HG02763 (cell line): ENCODE data around the gene CLCN6.

ENCODE experiments used
- ATAC-seq: cut with Tn5 transposase; IDR thresholded peaks from one replicate; pipeline ENCODE4 v1.9.1; 2021; ENCODE audit warnings: mild to moderate bottlenecking, moderate library complexity; ENCODE audit not compliant: unreplicated experiment

Gene CLCN6, protein sequence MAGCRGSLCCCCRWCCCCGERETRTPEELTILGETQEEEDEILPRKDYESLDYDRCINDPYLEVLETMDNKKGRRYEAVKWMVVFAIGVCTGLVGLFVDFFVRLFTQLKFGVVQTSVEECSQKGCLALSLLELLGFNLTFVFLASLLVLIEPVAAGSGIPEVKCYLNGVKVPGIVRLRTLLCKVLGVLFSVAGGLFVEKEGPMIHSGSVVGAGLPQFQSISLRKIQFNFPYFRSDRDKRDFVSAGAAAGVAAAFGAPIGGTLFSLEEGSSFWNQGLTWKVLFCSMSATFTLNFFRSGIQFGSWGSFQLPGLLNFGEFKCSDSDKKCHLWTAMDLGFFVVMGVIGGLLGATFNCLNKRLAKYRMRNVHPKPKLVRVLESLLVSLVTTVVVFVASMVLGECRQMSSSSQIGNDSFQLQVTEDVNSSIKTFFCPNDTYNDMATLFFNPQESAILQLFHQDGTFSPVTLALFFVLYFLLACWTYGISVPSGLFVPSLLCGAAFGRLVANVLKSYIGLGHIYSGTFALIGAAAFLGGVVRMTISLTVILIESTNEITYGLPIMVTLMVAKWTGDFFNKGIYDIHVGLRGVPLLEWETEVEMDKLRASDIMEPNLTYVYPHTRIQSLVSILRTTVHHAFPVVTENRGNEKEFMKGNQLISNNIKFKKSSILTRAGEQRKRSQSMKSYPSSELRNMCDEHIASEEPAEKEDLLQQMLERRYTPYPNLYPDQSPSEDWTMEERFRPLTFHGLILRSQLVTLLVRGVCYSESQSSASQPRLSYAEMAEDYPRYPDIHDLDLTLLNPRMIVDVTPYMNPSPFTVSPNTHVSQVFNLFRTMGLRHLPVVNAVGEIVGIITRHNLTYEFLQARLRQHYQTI

DNA sequence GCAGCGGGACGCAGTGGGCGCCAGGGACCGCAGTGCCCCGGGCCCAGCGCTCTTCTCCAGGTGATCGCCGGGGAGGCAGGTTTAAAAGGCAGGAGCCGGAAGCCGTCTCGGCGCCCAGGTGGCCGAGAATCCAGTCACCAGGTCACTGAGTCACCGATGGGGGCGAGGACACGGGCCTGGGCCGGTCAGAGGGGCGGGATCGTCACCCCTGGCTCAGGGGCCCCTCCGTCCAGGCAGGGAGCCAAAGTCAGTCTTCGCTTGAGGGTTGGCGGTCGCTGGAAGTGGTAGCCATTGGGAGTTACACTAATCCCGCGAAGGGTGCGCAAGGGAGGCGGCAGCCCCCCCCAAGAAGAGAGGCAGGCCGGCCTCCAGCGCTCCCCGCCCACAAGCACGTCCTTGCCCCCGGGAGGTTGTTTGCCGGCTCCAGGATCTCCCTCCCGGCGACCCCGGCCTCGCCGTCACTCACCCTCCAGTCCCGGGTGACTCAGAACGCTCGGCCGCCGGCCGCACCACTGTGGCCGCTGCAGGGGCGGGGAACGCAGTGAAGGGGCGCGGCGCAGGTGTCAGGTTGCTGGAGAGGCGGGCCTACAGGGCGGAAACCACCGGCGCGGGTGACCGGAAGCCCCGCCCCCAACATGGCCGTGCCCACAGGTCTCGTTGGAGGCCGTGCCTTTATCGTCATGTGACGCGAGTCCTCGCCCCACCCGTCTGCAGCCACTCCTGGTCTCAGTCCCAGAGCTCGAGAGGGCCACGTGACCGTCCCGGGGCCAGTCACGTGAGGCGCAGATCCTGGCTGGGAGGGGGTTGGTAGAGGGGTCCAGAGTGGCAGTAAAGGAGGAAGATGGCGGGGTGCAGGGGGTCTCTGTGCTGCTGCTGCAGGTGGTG, at the start of gene CLCN6, which contains the start of gene MTHFR:
TSS of gene CLCN6 (plus strand) at position 770 of the 885 bp plus-strand sequence. CDS start at position 842, 72 bp downstream.
TSS of gene MTHFR (minus strand) at position 543 of the 885 bp plus-strand sequence. CDS start 2,848 bp downstream, outside the sequence.
- peak; percentile 86 for ATAC-seq

DNA sequence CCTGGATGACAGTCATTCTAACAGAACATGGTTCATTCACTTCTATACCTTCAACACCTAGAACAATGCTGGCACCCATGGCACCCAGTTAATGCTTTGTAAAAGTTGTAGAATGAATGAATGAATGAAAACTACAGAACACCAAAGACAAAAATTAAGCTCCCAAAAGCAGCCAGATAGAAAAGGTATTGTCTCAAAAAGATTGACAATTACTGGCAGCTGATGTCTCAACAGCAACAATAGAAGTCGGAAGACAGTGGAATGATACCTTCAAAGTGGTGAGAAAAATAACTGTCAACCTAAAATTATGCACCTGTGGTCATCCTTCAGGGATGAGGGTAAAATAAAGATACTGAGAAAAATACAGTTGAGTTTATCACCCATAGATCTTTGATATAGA, 48.9 kb upstream of the CLCN6 start:
- no peak for ATAC-seq

DNA sequence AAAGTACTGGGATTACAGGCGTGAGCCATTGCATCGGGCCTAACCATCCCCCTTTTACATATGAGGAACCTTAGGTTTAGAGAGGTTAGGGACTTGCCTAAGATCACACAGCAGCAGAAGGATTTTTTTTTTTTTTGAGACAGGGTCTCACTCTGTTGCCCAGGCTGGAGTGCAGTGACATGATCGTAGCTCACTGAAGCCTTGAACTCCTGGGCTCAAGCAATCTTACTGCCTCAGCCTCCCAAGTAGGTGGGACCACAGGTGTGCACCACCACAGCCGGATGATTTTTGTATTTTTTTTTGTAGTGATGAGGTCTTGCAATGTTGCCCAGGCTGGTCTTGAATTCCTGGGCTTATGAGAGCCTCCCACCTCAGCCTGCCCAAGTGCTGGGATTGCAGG, 46.2 kb upstream of the CLCN6 start:
- ATAC-seq: no peak

DNA sequence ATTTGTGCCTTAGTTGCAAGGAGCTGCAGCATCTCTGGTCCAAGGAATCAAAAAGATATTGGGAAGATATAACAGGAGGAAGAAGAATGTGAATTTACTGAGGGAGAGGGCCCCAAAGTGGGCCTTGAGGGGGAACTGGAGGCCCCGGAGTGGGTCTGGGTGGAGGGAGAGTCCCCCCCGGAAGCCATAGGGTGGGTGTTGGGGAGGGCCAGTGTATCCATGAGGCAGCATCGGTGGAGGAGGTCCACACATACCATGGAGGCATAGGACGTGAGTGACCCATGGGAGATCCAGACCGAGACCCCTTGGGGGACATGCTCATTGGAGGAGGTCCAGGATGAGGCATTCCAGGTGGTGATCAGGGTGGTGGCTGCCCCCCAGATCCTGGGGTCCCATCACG, 44.7 kb upstream of the CLCN6 start:
- no peak for ATAC-seq

DNA sequence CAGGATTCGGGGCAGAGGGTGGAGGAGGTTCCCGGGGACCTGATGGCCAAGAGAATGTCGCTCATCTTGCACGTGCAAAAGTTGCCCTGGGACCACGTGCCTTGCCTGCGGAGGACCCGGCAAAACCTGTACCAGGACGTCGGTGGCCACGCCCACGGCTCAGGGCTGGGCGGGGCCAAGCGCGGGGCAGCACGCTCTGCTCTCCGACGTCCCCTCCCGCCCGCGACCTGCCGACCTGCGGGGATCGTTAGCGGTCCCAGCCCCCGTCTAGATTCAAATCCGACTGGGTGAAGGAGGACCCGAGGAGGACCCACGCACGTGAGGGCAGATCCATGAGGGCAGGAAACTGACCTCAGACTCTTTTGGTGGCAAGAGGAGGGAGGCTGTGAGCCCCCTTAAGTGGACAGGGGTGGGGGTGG, 44.0 kb upstream of the CLCN6 start, which contains the start of gene C1orf167:
TSS of gene C1orf167 (plus strand) at position 206 of the 419 bp plus-strand sequence. CDS start 2,208 bp downstream, outside the sequence.
- no peak for ATAC-seq

DNA sequence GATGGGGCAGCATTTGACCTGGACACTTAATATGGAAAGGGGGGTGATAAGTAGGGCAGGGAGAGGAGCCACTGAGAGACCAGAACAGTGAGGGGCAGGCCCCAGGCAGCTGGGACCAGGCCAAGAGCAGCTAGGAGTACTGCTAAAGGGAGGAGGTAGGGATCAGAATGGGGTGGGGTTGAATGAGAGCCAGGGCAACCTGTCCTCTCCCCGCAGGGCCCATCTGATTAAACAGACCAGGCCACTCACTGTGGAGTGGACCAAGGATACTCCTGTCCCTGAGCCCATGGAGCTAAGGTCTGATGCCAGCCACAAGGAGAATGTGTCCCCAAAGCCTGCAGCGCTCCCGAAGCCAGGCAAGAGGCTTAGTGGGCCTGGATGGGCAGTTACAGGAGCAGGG, 41.9 kb upstream of the CLCN6 start:
- ATAC-seq: no peak

DNA sequence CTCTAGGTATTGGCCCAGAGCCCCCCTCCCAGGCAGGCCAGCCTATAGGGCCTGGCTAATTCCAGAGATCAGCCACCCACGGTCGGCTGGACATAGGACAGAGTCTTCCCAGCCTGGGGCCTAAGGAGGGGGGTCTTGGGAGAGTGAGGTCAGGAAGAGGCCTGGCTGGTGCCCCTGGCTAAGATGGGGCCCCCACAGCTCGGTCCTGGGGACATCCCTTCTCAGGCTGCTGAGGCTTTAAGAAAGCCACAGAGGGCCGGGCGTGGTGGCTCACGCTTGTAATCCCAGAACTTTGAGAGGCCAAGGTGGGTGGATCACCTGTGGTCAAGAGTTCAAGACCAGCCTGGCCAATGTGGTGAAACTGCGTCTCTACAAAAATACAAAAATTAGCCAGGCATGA, 41.5 kb upstream of the CLCN6 start:
- no peak for ATAC-seq

DNA sequence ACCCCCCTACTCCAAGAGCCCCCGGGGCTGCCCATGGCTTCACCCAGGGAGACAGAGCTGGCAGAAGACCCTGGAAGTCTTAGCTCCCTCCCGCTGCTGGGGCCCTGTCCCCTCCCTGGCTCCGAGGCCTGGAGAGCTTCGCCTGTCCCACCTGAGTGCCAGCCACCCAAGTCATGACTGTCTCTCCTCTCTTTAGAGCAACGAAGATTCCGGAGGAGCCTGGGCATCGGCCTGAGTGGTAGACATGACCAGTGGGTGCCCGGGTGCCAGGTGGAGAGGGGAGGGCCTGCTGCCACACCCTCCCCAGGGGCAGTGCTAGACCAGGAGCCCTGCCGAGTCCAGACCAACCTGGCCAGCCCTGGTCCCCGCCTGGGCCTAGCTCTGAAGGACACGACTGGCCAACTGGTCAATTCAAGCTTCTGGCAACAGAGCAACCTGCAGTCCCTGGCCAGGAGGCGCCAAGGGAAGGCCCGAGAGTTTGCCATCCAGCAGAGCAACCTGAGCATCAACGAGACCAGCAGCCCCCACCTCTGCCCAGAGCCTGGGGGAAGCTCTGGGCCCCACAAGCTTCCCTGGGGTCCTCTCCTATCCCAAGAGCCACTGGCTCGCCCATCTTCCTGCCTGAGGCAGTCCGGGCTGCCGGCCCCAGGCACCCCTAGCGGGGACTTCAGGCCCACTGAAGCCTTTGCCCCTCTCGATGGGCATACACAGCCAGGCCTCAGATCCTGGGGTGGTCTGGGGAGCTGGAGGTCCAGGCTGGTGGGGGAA, 40.1 kb upstream of the CLCN6 start:
- no peak for ATAC-seq

DNA sequence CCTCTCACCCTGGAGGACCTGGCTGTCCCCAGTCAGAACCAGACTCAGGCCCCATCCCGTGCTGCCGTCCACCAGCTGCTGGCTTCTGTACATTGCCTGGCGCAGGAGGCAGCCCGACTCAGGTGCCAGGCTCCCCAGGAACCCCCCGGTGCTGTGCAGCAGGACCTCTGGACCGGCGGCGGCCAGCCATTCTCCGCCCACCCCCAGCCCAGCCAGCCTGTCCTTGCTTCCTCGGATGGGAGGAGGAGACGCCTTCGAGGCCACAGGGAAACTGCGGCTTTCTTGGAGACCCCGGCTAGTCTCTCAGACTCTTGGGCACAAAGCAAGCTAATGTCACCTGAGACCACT, 39.6 kb upstream of the CLCN6 start:
- no peak for ATAC-seq

DNA sequence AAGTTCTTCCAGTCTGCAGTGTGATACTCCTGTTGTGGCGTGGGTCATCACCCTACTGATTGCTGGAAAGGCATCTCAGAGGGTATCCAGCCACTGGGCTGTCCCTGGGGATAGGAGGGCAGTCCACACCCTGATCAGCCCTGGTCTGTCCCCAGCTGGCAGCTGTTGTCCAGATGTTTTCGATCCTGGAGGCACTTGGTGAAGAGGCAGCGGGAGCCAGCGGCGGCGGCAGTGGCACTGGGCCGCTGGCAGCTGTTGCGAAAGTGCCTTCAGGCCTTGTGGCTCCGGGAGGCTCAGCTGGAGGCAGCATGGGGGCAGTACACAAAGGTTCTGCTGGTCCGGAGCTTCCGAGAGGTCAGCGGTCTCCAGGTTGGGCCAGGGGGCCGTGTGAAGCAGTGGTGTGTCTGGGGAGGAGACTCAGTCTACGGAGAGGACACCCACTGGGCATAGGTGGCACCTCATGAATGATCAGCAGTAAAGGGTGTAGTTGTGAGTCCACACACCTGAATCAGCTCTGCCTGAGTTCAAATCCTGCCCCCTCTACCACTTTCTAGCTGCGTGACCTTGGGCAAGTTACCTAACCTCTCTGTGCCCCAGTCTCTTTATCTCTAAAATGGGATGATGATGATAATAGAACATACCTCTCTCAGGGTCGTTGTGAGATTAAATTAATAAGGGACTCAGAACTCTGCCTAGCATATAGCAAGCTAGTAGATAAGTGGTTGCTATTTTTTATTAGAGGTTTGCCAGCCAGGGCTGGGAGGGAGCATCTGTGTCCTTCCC, 37.9 kb upstream of the CLCN6 start:
- no peak for ATAC-seq

DNA sequence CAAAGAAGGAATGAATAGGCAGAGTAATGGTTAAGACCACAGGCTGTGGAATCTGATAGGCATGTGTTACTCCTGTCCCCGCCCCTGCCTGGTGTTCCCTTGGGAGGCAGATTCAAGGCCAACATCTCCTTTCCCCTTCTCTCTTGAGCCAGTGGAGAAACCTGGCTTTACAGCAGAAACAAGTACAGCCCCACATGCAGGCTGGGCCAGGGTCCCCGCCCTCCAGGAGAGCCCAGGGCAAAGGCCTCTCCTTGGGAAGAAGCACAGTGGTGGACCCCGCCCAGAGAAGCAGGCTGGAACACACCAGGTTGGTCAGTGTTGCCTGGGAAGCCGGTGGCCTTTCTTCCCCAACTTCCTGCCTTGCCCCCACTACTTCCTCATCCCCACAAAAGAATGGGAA, 37.2 kb upstream of the CLCN6 start:
- ATAC-seq: no peak

DNA sequence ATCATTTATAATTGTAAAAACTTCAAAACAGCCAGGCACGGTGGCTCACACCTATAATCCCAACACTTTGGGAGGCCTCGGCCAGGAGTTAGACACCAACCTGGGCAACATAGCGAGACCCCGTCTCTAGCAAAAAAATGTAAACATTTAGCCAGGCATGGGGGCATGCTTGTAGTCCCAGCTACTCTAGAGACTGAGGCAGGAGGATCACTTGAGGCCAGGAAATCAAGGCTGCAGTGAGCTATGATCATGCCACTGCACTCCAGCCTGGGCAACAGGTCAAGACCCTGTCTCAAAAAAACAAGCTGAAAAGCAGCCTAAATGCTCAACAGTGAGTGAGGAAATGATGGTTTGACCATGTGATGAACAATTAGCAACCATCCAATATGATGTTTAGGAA, 36.7 kb upstream of the CLCN6 start:
- no peak for ATAC-seq

DNA sequence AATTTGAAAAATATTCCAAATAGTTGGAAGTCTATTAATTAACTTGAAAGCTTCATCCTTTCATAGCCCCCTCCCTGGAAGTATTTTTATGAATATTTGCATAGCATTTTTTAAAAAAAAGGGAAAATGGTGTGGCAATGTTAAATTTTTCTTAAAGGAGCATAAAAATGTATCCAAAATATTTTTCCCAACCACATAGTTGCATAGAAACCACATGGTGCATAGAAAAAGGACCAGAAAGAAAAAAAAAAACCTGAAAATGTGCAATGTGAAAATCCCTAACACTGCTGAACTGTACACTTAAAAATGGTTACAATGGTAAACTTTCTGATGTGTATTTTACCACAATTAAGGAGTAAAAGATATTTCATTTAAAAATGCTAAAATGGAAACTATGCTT, 36.0 kb upstream of the CLCN6 start:
- no peak for ATAC-seq

DNA sequence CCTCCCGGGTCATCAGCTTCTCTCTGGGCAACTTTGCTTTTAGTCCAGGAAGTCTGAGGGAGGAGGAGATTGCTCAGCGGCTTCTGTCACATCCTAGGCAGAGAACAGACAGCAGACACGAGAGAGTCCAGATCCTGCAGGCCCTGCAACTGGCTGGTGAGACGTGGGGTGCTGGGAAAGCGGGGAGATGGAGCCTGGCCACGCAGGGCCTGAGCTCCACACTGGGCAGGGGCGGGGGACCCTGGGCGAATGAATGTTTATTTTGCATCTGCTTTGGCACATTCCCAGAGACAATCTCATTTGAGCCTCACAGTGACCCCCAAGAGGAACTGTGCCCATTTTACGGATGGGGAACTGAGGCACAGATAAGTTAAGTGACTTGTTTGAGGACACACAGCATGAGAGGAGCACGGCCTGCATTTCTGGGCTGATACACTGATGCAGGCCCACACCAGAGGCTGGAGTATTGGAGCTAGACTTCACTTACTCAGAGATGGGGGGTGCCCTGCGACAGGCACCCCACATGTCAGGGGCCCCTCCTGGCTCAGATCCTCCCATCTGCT, 34.4 kb upstream of the CLCN6 start:
- no peak for ATAC-seq

DNA sequence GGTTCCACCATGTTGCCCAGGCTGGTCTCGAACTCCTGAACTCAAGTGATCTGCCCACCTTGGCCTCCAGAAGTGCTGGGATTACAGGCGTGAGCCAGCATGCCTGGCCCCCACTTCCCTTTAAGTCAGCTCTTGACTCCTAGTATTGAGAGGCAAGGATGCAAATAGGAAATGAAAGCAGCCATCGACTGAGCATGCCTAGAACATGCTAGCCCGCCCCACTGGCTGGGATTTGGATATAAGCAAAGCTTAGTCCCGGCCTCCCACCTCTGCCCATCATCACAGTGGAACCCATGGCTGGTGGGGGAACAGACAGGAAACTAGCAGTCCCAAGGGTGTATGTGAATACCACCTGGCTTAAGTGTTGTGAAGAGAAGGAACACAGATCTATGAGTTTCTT, 33.5 kb upstream of the CLCN6 start:
- ATAC-seq: no peak

DNA sequence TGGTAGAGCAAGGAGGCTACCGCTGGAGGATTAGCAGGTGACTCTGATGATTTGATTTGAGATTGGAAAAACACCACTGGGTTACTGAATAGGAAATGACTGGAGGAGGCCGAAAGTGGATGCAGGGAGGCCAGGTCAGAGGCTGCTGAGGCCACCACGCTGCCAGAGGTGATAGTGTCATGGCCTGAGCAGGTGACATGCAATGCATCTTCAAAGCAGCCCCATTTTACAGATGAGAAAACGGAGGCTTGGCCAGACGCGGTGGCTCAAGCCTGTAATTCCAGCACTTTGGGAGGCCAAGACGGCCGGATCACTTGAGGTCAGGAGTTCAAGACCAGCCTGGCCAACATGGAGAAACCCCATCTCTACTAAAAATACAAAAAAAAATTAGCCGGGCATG, 31.2 kb upstream of the CLCN6 start:
- no peak for ATAC-seq

DNA sequence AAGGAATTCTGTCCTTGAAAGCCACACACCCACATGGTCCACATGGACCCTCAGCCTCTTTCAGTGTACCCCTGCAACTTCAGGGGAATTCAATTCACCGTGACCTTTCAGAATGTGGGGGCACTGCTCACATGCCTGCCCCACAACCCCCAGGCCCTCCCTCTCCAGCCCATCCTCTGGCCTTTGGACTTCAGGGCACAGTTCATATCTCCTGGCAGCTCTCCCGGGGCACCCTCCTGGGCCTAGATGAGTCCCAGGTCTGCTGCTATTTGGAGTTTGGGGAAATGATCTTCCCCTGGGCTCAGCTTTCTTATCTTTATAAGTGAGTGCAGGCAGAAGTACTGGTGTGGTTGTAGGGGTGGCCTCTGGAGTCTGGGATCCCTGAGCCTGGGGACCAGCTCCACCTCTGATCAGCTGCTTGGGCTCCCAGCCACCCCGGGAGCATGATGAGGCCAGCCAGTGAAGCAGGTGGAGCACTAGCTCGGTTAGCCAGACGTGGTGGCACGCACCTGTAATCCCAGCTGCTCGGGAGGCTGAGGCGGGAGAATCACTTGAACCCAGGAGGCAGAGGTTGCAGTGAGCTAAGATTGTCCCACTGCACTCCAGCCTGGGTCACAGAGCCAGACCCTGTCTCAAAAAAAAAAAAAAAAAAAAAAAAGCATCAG, 28.2 kb upstream of the CLCN6 start:
- ATAC-seq: no peak

DNA sequence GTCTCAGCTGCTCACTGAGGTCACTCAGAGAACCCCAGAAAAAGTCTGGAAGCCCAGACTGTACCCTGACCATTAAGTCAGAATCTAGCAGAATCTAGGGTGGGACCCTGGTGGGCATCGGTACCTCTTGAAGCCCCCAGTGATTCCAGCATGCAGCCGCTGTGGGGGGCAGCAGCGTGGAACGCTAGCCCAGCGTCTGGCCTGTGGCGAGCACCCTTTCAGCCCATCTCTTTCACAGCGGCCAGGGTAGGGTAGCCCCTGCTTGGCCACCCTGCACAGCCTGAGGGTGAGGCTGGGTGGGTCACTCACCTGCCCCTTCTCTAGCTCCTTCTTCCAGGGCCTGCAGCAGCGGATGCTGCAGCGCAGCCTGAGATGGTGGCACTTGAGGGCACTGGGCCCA, 27.7 kb upstream of the CLCN6 start:
- ATAC-seq: no peak
